Putamen (tissue), 1 donor: ENCODE data around the gene GRIA4.
"Not testable (repeated sequence)": the region's sequence is repeated elsewhere in the genome, so short reads cannot be mapped to it uniquely, and the experiment has no call there.

Experiments
- DNase-seq: peaks from one replicate; pipeline ENCODE4 v3.0.0-alpha.2; 2016; ENCODE audit warnings: low spot score

GRIA4 gene

GRCh38 chr11:106001304-106002012 lies 391.6 kb downstream of the GRIA4 start:
- no peak for DNase-seq

DNA sequence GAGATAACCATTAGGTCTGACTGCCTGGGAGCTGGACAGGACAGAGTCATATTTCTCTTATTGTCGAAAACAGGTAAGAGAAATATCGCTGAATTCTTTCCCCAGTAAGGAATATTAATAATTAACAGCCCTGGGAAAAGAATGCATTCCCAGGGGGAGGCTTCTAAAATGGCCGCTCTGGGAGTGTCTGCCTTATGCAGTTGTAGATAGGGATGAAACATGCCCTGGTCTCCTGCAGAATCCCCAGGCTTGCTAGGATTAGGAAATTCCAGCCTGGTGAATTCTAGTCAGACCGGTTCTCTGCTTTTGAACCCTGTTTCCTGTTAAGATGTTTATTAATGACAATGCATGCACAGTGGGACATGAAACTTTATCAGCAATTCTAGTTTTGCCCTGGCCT lies 393.2 kb downstream of the GRIA4 start:
- DNase-seq: not testable (repeated sequence)

- DNase-seq: no peak
Measured at GRCh38 chr11:106011481-106011880, 401.6 kb downstream of the GRIA4 start.

- DNase-seq: no peak
Measured at GRCh38 chr11:106012744-106013143, 402.9 kb downstream of the GRIA4 start.

- no peak for DNase-seq
Measured at GRCh38 chr11:106014035-106014434, 404.2 kb downstream of the GRIA4 start.

GRCh38 chr11:106014620-106015019 lies 404.7 kb downstream of the GRIA4 start:
- no peak for DNase-seq

- DNase-seq: no peak
Measured at GRCh38 chr11:106015066-106015465, 405.2 kb downstream of the GRIA4 start.

GRCh38 chr11:106017093-106017492 lies 407.2 kb downstream of the GRIA4 start:
- no peak for DNase-seq

DNA sequence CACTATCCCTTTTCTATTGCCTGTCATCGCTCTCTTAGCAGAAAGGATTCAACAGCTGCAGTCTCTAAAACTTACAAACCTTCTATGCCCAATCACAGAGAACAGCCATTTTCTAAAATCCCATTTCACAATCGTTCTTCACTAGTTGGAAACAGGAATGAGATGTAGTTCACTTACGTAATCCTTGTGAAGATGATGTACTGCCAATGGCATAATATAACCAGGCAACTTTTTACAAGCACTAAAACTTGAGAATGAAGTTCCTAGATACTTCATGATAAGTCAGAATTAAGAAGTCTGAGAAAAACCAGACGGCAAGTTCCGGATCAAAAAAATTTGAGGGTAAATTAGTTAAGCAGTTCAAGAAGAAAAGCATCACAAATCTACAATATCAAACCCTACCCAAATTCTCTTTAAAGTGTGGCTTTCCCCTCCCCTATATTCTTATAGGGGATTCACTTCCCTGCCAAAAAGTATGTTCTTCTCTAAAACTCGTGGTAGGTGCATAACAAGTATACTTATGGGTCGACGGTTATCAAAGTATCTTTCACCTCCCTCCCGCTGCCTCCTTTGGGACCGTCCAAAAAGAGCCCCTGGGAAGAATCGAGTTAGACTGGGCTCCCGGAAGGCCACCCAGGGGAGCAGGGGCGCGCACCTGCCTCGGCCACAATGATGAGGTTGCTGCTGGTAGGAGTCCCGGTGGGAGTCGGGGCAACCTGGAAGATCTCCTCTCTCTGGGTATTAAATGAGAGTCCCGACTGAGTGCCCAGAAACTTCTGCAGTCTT lies 411.5 kb downstream of the GRIA4 start:
- DNase-seq: no peak

DNA sequence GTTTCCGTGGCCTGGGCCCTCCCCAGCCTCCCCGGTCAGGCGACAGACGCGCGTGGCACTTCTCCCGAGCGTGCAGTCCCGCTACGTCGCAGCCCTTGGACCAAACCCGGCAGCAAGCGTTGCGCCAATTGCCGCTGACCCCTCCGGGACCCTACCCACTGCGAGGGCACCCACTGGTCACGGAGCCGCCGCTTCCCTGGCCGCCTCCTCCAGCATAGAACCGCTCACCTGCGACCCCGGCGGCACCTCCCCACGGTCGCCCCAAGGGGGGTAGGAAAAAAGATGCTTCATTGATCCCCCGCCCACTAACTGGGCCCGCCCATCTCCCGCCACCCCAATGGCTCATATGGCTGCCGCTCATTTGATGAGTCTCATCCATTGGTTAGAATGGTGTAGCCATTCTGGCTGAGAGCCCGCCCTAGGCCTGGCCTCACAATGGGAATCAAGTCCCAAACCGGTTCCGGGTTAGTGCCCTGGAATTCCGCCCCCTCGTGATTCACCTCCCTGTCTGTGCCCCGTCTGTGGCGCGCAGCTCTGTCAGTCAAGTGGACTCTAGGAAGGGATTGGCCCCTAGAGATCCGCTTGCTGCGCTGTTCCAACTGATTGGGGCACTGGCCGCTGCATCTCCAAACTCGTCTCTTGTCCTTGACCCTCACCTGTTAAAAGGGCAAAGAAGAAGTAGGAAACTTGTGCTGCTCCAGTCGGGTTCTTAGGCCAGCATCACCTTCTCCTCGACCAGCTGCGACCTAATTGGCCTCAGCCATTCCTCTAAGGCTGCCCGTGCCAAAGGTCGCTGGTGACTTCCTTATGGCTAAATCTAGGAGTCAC lies 412.3 kb downstream of the GRIA4 start, which contains the start of gene MSANTD4:
MSANTD4 (minus strand) TSS at position 274 of the 828 bp plus-strand sequence. CDS start 11,323 bp downstream, outside the sequence.
- DNase-seq: peak; percentile 100

DNA sequence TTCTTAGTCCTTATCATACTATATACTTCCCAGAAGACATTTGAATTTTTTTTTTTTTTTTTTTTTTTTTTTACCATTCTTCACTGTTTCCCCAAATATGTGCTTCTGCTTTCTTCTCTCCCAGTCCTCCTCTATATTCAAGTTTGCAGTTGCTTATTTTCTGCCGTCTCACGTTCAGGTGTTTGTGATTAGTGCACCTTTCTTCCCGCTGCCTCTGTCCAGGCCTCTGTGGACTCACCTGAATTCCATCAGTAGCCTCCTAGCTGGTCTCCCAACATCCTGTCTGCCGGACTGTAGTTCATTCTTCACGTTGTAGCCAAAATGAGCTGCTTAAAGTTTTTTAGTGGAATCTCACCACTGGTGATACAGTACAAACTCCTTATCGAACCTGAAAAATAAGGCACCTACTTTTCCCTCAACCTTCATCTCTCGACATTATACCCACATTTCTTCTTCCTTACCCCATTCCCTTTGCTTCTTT lies 413.0 kb downstream of the GRIA4 start:
- no peak for DNase-seq

GRCh38 chr11:106030609-106031008 lies 420.7 kb downstream of the GRIA4 start:
- DNase-seq: no peak

GRCh38 chr11:106031202-106031810 lies 421.4 kb downstream of the GRIA4 start:
- no peak for DNase-seq
